ENCODE data around the gene MYRF.

MYRF gene

DNA sequence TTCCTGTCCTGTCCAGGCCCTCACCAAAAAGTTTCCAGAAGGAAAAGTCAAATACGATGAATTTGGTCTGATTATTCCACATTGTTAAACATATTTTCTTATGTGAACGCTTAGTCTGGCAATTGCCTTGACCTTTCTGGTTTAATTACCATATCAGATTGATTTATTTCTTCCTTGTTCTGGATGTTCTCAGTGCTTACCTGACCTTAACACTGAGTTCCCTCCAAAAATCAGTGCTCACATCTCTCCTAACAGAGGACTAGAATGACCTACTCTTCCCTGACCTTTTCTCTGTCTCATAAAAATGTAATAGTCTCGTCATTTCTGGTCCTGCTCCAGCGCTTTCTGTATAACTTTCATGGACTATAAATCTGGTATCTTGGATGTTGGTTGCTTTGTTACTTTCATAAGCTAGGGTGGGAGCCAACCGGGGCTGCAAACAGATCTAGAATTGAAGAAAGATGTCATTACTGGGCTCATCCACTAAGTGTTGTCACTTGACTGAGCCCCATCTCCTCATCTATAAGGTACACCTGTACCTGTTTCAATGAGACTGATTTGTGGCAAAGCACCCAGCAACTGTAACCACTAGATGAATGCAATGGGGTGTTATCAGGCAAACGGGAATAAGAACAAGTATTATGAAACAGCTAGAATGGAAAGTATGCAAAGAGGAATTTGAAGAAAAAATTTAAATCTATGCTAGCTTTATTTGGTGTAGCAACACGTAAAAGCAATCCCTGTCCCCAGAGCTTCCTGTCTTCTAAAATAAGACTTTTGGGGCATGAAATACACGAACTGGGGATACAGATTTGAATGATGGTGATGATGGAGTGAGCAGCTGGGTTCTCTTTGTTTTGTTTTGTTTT is 78.0 kb downstream of the MYRF start:
- Histone ChIP-seq H3K36me3 (ENCODE audit: control insufficient read depth in 2 of 2, insufficient read depth in 1 of 2, low read length in 2 of 2) (no peaks in the 10 kb centered on the region), H3K4me3 (ENCODE audit: low read depth, low read length) (no peak overlapping the region), H3K9me3 (ENCODE audit: control insufficient read depth, insufficient read depth, low read depth, low read length) (no peaks in the 10 kb centered on the region), H3K4me1 (ENCODE audit: control insufficient read depth, insufficient read depth, low read length) (peaks cover 10% of the 10 kb centered on the region; the same call in 1 of the 2 replicates), H3K27ac (ENCODE audit: extremely low read depth, low read depth, low read length) (no peak overlapping the region; the same call in 1 of the 2 replicates)
- TF ChIP-seq, protein P1, sequence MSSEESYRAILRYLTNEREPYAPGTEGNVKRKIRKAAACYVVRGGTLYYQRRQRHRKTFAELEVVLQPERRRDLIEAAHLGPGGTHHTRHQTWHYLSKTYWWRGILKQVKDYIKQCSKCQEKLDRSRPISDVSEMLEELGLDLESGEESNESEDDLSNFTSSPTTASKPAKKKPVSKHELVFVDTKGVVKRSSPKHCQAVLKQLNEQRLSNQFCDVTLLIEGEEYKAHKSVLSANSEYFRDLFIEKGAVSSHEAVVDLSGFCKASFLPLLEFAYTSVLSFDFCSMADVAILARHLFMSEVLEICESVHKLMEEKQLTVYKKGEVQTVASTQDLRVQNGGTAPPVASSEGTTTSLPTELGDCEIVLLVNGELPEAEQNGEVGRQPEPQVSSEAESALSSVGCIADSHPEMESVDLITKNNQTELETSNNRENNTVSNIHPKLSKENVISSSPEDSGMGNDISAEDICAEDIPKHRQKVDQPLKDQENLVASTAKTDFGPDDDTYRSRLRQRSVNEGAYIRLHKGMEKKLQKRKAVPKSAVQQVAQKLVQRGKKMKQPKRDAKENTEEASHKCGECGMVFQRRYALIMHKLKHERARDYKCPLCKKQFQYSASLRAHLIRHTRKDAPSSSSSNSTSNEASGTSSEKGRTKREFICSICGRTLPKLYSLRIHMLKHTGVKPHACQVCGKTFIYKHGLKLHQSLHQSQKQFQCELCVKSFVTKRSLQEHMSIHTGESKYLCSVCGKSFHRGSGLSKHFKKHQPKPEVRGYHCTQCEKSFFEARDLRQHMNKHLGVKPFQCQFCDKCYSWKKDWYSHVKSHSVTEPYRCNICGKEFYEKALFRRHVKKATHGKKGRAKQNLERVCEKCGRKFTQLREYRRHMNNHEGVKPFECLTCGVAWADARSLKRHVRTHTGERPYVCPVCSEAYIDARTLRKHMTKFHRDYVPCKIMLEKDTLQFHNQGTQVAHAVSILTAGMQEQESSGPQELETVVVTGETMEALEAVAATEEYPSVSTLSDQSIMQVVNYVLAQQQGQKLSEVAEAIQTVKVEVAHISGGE (tag by site-specific recombination; conservative IDR thresholded peaks at IDR 0.05; ENCODE audit: low read depth), result no peak
- TF ChIP-seq ZNF791 (tag by site-specific recombination; IDR thresholded peaks at IDR 0.05) (no peak), GLIS2 (tag by site-specific recombination; IDR thresholded peaks at IDR 0.05) (no peak), ZNF169 (tag by site-specific recombination; IDR thresholded peaks at IDR 0.05) (no peak), ZNF140 (tag by site-specific recombination; IDR thresholded peaks at IDR 0.05) (no peak)
- TF ChIP-seq, protein P2, sequence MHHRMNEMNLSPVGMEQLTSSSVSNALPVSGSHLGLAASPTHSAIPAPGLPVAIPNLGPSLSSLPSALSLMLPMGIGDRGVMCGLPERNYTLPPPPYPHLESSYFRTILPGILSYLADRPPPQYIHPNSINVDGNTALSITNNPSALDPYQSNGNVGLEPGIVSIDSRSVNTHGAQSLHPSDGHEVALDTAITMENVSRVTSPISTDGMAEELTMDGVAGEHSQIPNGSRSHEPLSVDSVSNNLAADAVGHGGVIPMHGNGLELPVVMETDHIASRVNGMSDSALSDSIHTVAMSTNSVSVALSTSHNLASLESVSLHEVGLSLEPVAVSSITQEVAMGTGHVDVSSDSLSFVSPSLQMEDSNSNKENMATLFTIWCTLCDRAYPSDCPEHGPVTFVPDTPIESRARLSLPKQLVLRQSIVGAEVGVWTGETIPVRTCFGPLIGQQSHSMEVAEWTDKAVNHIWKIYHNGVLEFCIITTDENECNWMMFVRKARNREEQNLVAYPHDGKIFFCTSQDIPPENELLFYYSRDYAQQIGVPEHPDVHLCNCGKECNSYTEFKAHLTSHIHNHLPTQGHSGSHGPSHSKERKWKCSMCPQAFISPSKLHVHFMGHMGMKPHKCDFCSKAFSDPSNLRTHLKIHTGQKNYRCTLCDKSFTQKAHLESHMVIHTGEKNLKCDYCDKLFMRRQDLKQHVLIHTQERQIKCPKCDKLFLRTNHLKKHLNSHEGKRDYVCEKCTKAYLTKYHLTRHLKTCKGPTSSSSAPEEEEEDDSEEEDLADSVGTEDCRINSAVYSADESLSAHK (tag by site-specific recombination; IDR thresholded peaks at IDR 0.05), result no peak
- TF ChIP-seq, protein P3, sequence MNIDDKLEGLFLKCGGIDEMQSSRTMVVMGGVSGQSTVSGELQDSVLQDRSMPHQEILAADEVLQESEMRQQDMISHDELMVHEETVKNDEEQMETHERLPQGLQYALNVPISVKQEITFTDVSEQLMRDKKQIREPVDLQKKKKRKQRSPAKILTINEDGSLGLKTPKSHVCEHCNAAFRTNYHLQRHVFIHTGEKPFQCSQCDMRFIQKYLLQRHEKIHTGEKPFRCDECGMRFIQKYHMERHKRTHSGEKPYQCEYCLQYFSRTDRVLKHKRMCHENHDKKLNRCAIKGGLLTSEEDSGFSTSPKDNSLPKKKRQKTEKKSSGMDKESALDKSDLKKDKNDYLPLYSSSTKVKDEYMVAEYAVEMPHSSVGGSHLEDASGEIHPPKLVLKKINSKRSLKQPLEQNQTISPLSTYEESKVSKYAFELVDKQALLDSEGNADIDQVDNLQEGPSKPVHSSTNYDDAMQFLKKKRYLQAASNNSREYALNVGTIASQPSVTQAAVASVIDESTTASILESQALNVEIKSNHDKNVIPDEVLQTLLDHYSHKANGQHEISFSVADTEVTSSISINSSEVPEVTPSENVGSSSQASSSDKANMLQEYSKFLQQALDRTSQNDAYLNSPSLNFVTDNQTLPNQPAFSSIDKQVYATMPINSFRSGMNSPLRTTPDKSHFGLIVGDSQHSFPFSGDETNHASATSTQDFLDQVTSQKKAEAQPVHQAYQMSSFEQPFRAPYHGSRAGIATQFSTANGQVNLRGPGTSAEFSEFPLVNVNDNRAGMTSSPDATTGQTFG (tag by site-specific recombination; IDR thresholded peaks at IDR 0.05; ENCODE audit: borderline replicate concordance), result no peak
- TF ChIP-seq, protein P4, sequence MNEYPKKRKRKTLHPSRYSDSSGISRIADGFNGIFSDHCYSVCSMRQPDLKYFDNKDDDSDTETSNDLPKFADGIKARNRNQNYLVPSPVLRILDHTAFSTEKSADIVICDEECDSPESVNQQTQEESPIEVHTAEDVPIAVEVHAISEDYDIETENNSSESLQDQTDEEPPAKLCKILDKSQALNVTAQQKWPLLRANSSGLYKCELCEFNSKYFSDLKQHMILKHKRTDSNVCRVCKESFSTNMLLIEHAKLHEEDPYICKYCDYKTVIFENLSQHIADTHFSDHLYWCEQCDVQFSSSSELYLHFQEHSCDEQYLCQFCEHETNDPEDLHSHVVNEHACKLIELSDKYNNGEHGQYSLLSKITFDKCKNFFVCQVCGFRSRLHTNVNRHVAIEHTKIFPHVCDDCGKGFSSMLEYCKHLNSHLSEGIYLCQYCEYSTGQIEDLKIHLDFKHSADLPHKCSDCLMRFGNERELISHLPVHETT (tag by site-specific recombination; IDR thresholded peaks at IDR 0.05), result no peak
- POLR2A ChIA-PET, result interaction anchor here (0.8 kb wide), 1 partner anchor 15 kb away, joined by 4 read pairs; no protein-coding TSS in a partner anchor
- CTCF ChIA-PET, result interaction anchor here (0.6 to 3.1 kb wide), 8 partner anchors 12 to 53 kb away, joined by 3 to 13 read pairs (median 7); no protein-coding TSS in a partner anchor

DNA sequence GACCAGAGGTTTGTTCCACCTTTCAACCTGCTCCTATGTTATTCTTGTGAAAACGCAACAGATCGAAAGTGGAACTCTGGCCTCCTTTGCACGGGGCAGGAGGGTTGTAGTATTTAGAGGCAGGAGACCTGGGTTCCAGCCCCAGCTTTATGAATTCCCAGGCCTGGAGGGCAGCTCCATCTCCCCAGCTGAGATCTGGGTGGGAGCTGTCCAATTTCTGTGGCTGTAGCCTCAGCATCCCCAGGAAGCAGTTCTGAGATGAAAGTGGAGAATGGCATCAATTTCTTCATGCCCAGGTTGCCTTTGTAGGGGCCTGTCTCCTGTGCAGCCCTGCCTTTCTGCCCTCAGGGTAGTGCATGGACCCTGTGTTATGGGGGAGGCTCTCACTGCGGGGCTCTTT is 79.8 kb downstream of the MYRF start:
- ChIA-PET POLR2A (interaction anchor here (0.5 to 1.2 kb wide), 2 partner anchors 17 to 195 kb away, joined by 4 to 6 read pairs; no protein-coding TSS in a partner anchor), CTCF (interaction anchor here (0.8 kb wide), 1 partner anchor 35 kb away, joined by 3 read pairs; no protein-coding TSS in a partner anchor)
- Histone ChIP-seq H3K4me1 (ENCODE audit: control insufficient read depth, insufficient read depth, low read length) (peaks cover 10% of the 10 kb centered on the region; the same call in 1 of the 2 replicates), H3K9me3 (ENCODE audit: control insufficient read depth, insufficient read depth, low read depth, low read length) (no peaks in the 10 kb centered on the region), H3K27ac (ENCODE audit: extremely low read depth, low read depth, low read length) (no peak overlapping the region), H3K36me3 (ENCODE audit: control insufficient read depth in 2 of 2, insufficient read depth in 1 of 2, low read length in 2 of 2) (no peaks in the 10 kb centered on the region), H3K4me3 (ENCODE audit: low read depth, low read length) (no peak overlapping the region)
- no peak for TF ChIP-seq ZNF549 (tag by site-specific recombination; IDR thresholded peaks at IDR 0.05)
- TF ChIP-seq, protein P5, sequence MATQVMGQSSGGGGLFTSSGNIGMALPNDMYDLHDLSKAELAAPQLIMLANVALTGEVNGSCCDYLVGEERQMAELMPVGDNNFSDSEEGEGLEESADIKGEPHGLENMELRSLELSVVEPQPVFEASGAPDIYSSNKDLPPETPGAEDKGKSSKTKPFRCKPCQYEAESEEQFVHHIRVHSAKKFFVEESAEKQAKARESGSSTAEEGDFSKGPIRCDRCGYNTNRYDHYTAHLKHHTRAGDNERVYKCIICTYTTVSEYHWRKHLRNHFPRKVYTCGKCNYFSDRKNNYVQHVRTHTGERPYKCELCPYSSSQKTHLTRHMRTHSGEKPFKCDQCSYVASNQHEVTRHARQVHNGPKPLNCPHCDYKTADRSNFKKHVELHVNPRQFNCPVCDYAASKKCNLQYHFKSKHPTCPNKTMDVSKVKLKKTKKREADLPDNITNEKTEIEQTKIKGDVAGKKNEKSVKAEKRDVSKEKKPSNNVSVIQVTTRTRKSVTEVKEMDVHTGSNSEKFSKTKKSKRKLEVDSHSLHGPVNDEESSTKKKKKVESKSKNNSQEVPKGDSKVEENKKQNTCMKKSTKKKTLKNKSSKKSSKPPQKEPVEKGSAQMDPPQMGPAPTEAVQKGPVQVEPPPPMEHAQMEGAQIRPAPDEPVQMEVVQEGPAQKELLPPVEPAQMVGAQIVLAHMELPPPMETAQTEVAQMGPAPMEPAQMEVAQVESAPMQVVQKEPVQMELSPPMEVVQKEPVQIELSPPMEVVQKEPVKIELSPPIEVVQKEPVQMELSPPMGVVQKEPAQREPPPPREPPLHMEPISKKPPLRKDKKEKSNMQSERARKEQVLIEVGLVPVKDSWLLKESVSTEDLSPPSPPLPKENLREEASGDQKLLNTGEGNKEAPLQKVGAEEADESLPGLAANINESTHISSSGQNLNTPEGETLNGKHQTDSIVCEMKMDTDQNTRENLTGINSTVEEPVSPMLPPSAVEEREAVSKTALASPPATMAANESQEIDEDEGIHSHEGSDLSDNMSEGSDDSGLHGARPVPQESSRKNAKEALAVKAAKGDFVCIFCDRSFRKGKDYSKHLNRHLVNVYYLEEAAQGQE (tag by site-specific recombination; IDR thresholded peaks at IDR 0.05), result peak; percentile 79
